Lower leg skin (tissue), 3 donors: ENCODE measurements around the gene PGBD1.

Experiments used
- CTCF ChIP-seq, 3 donors: fragments of 450-650 bp; IDR thresholded peaks; one replicate each; pipeline ENCODE4 v1.5.1; 2016; ENCODE audit warnings: antibody characterized with exemption in 3 of 3, mild to moderate bottlenecking in 3 of 3, moderate library complexity in 2 of 3
- POLR2A ChIP-seq, 2 donors: fragments of 450-650 bp; IDR thresholded peaks; one replicate each; pipeline ENCODE4 v1.6.1; 2016 to 2017; ENCODE audit warnings: antibody characterized with exemption in 2 of 2, mild to moderate bottlenecking in 1 of 2, moderate library complexity in 1 of 2

GRCh38 chr6:28266563-28266961, 14.8 kb upstream of the PGBD1 start:
- TF ChIP-seq CTCF (IDR thresholded peaks at IDR 0.05) (no peak), POLR2A (IDR thresholded peaks at IDR 0.05) (no peak)
